Measurements from ENCODE around the gene MAD1L1.

Gene MAD1L1

DNA sequence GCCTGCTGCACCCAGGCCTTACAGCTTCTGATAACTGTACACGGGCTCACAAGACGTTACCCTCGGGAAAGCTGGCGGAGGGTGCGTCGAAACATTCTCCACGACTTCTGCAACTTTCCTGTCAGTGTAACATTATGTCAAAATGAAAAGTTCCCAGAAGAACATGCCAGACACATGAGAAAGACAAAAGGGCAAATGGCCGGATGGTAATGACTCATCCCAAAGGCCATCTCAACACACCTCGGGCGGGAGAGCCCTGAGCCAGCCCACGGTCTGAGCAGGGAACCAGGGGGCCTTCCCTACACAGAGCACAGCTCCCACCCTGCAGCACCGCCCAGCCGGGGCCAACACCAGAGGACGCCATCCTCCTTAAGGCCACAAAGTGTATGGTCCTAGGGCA is 118.7 kb downstream of the MAD1L1 start:
- DNase-seq = no peak

DNA sequence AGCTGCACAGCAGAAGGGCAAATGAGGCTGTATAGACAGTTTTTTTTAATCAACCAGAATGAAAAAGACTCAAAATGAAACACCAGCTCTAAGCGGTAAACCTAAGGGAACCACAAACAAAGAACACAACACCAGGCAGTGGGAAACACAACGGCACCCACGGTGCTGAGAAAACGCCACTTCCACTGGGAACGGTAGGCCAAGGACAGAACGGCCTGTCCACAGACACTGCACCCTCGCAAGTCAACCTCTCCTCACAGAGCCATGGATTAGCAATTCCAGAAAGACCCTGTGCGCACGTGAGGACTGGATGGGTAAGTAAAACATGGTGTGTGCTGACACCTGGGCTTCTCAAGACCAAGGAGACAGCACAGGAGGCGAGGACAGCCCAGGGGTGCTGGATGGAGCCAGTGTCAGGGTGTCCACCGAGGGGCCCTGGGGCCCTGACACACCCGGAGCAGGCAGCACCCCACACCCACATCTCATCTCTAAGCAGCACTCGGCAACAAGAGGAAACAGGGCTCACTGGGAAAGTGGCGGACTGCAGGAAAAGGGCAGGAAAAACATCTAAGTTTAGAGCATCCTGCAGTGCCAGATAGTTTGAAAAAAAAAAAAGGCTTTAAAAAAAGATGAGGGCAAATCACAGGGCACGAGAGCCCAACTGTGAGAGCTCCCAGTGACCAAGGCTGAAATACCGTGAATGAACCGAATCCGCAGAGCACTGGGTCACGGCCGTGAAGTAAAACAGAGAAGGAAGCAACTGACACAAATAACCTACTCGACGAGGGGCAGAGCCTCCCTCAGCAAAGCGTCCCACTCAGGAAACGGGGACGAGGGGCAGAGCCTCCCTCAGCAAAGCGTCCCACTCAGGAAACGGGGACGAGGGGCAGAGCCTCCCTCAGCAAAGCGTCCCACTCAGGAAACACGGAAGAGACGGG is 120.2 kb downstream of the MAD1L1 start:
- no peak for DNase-seq

DNA sequence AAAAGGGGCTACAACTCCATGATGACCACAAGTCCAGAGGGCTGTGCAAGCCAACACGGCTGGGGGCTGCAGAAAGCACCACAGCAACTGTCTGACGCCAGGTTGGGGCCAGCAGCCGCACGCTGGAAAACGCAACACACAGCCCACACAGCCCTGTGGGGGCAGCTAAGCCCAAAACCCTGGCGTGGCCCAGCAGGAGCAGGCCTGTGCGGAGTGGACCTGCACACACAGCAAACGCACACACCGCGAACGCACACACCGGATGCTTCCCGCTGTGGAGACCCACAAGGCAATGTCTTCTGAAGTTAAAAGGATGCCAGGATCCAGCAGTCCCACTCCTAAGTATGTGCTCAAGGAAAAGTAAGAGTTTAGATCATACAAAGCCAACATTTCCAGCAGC is 121.2 kb downstream of the MAD1L1 start:
- no peak for DNase-seq

DNA sequence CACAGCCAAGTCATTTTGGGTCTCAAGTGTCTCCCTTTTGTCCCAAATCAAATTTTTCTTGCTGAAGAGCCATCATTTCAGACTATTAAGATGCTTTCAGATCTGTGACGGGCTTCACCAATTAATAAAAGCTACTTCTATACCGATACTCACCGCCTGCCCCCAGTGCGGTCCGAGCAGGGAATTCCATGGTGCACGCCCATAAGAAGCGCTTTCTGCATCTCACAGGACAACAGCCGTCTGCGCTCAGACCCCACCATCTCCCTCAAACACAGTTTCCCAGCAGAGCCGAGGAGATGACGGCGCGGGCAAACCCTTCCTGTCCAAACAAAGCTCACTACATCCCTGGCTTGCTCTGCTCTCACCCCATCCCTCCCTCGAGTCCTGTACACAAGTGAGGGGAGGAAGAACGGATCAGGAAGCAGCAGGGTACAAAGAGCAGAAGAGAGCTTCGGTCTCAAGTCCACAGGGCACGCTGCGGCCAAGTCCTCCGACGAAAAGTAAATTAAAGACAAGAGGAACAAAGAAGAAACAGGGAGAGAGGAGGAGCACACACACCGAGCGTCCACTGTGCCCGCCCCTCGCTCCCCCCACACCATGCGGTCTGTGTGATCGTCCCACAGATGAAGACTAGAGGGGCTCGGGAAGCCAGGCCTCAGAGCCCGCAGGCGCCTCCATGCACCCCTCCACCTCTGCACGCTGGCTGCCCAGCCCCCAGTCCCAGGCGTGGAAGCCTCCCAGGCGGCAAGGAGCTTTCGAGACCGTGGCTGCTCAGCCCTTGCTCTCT is 121.9 kb downstream of the MAD1L1 start:
- DNase-seq = no peak

DNA sequence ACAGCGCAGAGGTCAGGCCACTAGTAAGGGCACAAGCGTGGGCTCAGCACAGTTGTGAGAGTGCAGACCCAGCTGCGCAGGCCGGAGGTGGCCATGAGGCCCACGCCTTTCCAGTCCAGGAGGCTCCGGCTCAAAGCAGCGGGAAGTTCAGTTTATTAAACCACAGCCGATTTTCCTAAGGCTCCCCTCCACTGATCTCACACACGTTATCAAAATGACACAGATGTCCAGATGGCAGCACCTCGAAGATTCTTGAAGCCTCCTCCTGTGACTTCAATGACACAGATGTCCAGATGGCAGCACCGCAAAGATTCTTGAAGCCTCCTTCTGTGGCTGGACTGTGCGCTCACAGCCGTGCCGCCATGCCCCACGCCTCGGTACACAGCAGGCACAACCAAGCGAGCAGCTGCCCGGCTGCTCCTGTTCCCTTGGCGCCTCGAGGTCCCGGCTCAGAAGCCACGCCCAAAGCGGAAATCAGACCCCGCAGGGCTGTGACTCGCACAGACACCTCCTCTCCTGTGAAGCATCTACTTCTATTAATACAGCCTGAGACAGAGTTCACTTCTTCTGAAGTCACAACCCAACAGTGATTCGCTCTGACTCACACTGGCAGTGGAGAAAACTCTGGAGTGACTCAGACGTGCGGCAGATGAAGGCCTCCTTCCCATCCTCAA is 122.7 kb downstream of the MAD1L1 start:
- peak; percentile 93 for DNase-seq

DNA sequence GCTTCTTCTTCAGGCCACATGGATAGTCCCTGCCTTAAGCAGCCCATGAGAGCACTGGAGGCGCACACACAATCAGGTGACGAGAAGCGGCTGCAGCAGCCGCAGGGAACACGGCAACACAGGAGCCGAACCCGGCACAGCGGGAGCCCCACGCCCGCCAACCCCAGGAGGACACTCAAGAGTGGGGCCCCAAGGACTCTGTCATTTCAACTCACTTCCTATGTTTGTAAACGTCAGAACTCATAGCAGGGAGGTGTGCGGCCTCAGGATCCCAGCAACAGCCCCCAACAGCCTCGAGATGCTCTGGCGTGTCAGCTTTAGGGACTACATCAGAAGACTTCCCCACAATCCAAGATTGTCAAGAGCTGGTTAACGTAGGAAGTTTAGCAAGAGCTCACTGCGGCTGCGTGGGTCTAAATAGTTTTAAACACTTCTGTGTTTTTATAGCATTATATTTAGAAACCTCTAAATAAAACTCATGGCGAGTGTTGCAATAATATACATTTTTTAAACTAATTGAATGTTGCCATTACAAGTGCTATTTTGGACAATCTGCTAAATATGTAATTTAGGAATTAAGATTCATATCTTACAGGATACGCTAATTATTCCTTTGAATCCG is 123.4 kb downstream of the MAD1L1 start:
- peak; percentile 66 for DNase-seq

DNA sequence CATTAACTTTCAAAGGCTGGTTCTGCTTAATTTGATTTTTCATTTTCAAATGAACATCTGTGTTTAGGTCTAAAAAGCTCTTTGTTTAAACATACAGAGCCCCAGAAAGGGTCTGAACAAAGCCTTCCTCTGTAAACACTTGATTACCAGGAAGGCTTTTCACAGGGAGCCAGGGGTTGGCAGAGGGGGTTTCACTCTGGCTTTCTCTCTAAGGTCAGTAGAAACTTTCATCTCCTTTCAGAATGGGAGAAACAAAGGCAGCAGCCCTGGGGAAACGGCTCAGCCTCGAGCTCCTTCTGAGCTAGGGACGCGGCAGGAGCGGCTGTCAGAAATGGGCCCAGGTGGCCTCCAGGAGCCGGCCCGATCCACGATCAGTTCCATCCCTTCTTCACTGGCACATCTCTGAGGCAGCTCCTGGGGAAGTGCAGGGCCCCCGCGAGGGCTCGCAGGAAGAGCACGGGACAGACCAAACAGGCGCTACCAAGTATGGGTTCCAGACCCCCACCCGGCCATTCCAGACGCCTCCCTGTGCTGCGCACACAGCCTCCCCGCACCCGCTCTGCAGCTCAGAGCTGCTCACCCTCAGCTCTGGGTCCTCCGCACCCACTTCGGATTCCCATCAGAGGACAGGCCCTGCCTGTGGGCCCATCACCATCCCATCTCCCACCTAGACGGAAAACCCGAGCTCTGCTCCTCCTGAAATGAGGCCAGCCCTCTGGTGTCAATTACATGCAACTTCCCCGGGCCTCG is 124.1 kb downstream of the MAD1L1 start:
- DNase-seq = no peak

DNA sequence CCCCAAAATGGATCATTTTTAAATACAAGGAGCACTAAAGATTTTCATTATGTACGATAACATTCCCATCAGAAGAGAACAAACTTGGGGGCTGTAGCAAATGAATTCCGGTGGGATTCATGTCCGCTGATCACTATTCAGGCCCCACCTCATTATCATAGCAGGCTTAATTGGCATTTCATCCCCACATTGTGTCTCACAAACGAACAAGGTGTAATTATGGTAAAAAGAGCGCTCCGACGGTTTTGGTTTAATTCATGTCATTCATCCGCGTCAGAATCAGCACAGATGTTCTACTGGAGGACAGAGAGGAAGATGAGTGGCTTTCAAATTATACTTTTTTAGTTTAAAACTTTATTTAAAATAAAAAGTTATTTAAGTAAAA is 124.7 kb downstream of the MAD1L1 start:
- DNase-seq = no peak

DNA sequence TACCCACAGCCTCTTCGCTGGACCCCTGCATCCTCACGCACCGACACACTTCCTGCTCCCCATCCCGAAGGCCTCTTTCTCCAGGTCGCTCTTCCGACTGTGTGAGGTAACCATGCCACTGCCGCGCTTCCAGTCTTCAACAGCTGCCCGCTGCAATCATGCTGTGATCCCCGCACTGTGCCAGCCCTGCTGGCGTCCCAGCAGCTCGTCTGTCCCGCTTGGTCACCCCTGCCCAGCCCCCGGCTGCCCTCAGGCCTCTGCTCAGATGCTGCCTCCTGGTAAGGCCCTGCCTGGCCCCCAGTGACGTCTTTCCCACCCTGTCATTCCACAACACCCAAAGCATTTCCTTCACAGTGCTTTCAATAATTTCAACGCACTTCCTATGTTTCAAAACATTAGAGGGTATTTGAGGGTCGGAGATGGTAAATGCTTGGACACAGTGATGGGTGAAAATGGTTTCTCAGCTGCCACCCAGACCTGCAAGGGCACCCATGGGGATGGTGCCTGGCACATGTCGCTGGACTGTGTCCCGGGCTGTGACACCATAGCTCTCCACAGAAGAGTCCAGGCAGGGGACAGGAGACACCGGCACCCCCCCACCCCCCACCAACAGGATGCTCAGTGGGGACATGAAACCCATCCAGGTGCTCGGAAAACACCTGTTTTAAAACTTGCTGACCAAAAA is 125.2 kb downstream of the MAD1L1 start:
- DNase-seq = no peak

DNA sequence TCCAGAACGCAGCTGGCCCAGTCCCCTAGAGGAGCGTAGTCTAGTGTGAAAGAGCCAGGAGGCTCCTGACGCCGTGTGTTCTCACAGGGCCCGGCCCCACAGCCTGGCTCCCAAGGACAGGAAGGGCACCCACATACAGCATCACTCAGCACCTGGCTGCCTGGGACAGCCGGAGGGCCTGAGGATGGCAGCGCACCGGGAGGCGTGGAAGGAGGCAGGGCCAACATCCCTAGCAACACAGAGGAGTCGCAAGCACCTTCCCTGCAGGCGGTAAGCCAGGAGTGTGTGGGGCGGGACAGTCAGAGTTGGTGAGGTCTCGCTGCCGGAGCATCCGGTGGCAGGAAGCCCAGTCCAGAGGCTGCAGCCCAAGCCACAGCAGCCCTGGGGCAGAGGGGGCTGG is 125.8 kb downstream of the MAD1L1 start:
- peak; percentile 57 for DNase-seq

DNA sequence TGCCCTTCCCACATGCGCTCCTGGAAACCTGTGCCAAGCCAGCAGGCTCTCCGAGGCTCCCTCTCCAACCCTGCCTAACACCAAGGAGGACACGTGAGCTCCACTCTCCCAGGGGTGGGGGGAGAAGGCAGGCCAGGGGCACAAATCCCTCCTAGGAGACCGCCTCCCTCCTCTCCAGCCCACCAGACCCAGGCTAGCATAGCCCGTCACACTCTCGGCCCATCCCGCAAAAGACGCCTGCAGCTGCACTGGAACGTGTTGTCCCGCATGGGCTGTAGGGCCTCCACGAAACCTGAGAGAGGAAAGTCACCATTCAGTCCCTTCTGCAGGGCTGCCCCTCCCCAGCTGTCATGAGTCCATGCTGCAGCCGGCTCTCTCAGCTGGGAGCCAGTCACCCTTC is 126.3 kb downstream of the MAD1L1 start:
- no peak for DNase-seq

DNA sequence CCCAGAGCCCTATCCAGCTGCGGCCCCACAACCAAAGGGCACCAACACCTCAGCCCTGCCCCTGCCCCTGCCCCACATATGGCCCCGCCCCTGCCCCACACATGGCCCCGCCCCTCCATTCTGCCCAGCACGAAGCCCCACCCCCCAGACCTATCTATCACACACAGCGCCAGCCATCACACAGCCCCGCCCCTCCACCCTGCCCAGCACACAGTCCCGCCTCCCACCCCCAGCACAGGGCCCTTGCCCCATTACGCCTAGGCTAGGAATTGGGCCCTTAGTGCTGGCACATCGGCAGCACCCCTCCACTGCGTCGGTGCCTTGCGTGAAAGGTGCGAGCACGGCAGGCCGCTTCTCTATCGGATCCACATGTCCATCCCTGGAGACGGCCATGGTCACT is 126.8 kb downstream of the MAD1L1 start:
- no peak for DNase-seq

DNA sequence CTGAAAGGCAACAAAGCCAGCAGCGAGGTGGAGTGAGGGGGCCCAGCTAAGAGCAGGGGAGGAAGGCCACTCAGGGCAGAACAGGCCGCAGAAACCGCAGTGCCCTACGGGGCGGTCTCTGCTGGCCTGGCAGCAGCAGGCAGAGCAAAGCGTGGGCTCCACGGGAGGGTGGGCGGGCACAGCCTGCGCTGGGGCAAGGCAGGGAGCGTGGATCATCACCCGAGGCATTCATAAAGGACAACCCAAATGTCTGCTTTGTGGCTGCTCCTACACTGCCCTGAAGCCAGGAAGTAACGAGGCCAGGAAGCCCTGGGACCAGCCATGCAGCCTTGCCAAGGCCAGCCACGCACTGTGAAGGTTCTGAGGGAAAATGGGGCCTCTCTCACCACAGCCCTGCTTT is 127.5 kb downstream of the MAD1L1 start:
- no peak for DNase-seq

DNA sequence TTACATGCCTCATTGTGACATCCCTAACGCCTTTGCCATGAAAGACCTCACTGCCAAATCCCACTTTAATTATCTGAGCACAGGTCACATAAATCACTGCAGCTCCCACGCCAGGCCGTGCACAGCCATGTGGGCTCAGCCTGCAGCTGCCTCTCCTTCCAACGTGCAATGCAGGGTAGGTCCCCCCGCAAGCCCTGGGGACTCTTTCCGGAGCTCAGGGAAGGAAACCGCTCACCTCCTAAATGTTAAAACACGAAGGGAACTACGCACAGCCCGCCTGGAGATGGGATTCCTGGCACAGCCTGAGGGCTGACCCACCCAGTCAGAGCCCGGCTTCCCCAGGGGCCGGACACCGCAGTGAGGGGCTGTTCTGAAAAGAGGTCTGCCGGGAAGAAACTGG is 128.0 kb downstream of the MAD1L1 start:
- DNase-seq = no peak

DNA sequence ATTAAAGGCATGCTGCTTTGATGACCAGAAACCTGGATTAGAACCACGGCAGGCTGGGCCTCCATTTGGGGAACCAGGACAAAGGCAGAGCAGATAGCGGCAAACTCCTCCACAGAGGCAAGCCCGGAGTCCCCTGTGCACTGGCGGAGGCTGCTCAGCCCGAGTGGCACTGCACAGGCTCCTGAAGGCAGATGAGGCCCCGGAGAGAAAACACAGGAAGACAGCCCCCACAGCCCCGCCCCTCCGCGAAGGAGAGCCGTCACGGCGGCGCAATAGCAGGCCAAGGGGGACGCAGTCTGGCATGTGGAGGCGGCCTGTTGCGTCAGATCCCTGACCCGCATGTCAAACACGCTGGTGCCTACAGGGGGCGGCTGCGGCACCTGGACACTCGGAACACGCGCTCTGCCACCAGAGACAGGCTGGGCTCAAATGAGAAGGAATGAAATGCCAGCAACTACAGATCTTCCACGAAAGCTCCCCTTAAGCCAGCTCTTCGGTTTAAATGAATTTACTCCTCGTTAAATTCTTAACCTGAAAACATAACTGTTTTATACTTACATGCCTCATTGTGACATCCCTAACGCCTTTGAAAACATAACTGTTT is 128.5 kb downstream of the MAD1L1 start:
- DNase-seq = peak; percentile 94

DNA sequence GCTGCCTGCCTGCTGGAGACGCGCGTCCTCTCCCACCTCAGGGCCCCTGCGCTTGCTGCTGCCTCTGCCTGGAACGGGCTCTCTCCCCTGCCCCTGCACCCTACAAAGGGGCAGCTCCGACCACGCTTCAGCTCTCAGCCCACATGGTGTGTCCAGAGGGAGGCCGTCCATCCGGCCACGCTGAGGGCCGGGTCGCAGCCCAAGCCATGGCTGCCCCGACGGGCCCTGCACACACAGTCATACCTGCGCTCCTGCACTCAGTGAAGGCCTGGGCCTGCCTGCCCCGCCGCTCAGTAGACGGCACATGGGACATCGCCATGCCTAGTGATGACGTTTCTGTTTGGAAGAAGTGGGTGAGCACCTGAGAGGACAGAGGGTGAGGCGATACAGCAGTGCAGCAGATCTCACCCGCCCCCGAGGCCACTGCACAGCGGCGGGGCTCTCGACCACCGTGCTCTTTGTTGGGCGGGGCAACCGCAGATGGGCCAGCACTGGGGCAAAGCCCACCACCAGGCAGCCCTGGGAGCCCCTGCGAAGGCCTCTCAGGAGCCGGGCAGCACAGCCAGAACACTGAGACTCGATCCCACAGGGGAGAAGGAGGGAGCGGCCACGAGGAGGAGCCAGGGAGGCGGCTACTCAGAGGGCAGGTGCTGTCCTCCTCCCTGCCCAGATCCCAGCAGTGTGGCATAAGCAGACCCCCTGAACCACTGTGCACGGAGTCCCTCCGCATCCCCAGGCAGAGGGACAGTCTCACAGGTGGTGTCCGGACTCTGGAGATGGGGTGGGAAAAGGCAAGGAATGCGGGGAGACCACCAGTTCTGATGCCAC is 129.5 kb downstream of the MAD1L1 start:
- no peak for DNase-seq

DNA sequence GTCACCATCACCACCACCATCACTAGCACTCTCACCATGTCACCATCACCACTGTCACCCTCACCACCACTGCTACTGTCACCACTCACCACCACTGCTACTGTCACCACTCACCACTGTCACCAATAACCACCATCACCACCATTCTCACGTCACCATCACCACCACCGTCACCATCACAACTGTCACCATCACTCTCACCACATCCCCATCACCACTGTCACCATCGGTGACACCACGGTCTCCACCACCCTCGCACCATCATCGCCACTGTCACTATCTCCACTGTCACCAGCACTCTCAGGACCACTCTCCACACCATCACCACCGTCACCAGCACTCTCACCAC is 130.4 kb downstream of the MAD1L1 start:
- no peak for DNase-seq

DNA sequence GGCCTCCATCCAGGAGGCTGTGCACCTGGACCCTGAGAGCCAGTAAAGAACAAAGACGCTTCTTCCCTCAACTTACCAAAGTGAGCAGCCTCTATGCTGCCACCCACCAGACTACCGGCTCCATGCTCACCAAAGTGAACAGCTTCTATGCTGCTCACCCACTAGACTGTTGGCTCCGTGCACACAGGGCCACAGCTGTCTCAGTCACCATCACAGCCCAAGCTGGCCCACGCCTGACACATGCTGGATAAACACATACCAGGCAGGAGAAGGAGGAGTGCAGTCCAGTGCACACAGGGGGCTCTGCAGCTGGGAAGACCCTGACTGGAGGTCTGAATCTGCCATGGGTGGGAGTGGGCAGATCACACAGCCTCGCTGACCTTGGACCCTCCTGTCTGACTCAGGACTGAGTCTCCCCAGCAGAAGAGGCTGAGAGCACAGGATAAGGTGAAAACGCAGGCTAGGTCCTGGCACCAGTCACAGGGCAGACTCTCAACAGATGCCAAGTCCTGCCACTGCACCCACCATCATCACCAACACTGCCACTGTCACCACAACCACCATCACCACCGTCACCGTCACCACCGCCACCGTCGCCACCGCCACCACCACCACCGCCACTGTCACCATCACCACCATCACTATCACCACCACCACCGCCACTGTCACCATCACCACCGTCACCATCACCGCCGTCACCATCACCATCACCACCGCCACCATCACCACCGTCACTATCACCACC is 130.9 kb downstream of the MAD1L1 start:
- no peak for DNase-seq
